Measurements from ENCODE around the gene ZNF846.

DNA sequence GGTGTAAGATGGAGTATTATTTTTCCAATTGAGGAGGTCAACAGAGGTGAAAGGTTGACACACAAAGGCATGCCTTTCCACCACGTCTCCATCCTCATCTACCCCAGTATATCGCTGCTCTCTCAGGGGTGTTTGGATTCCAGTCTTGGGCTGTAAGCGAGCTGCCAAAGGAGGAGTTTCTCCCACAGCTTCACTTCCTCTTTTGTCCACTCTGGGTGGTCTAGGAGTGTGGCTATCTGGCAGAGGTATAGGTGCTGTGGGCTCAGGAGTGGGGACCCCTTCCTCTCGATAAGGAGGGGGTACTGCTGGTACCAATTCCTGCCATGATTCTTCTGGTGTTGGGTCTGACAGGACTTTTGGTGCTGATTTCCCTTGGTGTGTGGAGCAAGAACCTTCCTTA, 39.4 kb downstream of the ZNF846 start:
- TF ChIP-seq POLR2A (IDR thresholded peaks at IDR 0.05) (no peak), EP300 (IDR thresholded peaks at IDR 0.05; ENCODE audit: low read depth) (no peak), POLR2AphosphoS5 (IDR thresholded peaks at IDR 0.05) (no peak)
- TF ChIP-seq, protein P1, sequence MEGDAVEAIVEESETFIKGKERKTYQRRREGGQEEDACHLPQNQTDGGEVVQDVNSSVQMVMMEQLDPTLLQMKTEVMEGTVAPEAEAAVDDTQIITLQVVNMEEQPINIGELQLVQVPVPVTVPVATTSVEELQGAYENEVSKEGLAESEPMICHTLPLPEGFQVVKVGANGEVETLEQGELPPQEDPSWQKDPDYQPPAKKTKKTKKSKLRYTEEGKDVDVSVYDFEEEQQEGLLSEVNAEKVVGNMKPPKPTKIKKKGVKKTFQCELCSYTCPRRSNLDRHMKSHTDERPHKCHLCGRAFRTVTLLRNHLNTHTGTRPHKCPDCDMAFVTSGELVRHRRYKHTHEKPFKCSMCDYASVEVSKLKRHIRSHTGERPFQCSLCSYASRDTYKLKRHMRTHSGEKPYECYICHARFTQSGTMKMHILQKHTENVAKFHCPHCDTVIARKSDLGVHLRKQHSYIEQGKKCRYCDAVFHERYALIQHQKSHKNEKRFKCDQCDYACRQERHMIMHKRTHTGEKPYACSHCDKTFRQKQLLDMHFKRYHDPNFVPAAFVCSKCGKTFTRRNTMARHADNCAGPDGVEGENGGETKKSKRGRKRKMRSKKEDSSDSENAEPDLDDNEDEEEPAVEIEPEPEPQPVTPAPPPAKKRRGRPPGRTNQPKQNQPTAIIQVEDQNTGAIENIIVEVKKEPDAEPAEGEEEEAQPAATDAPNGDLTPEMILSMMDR (IDR thresholded peaks at IDR 0.05) = no peak
